H1 (cell line): ENCODE measurements around the gene SLC25A4. TPM values are rescaled to one million over a fixed set of nuclear protein-coding genes. Genes with fewer than 3 reads are reported as not detected.
A peak's percentile ranks its signal among the peaks of the same experiment; 100 is the strongest.

Experiments used
- CTCF ChIA-PET: fragments of 300-600 bp; sonication (Branson Sonifier 250); formaldehyde crosslinking; loops from one replicate; lab custom pipeline; 2021; ENCODE audit not compliant: partially characterized antibody; lab: Charles Lee
- POLR2A ChIA-PET: fragments of 300-600 bp; sonication (Branson Sonifier 250); formaldehyde crosslinking; loops from one replicate; lab custom pipeline; 2021; ENCODE audit warnings: inconsistent platforms; ENCODE audit not compliant: partially characterized antibody; lab: Charles Lee
- DNase-seq, 2 experiments: peaks; one replicate each; pipeline versions ENCODE4 v3.0.0 to v3.0.0-alpha.2; 2010 to 2022; ENCODE audit warnings: low spot score in 2 of 2, low read depth in 1 of 2, mixed read lengths in 1 of 2
- FAIRE-seq: peaks from 2 replicates; lab custom pipeline; 2011; peaks lifted over from hg19 to GRCh38; lab: Jason Lieb, UNC
- H2AFZ ChIP-seq: 2 replicates; pipeline ENCODE4 v1.8.1; 2012; ENCODE audit warnings: low read length, inconsistent platforms
- H2AK5ac ChIP-seq: 2 replicates; pipeline ENCODE4 v1.6.1; 2013; ENCODE audit warnings: low read depth, low read length
- H2BK120ac ChIP-seq: replicated peaks from 2 replicates; pipeline ENCODE3; 2013; ENCODE audit warnings: low read depth, low read length, inconsistent platforms
- H2BK12ac ChIP-seq: 2 replicates; pipeline ENCODE4 v1.6.1; 2013; ENCODE audit warnings: low read depth, low read length
- H2BK15ac ChIP-seq: 2 replicates; pipeline ENCODE4 v1.6.1; 2013; ENCODE audit warnings: low read length
- H2BK20ac ChIP-seq: 2 replicates; pipeline ENCODE4 v1.6.1; 2013; ENCODE audit warnings: low read length
- H2BK5ac ChIP-seq: 2 replicates; pipeline ENCODE4 v1.6.1; 2013; ENCODE audit warnings: low read depth, low read length
- H3K14ac ChIP-seq: 2 replicates; pipeline ENCODE4 v1.6.1; 2013; ENCODE audit warnings: inconsistent platforms; ENCODE audit not compliant: insufficient read length
- H3K18ac ChIP-seq: 2 replicates; pipeline ENCODE4 v1.6.1; 2013; ENCODE audit warnings: low read length; ENCODE audit errors: extremely low read depth
- H3K23ac ChIP-seq: 2 replicates; pipeline ENCODE4 v1.6.1; 2013; ENCODE audit warnings: inconsistent platforms; ENCODE audit not compliant: insufficient read length
- H3K23me2 ChIP-seq: 2 replicates; pipeline ENCODE4 v1.6.1; 2013; ENCODE audit warnings: low read depth, low read length
- H3K27ac ChIP-seq: 2 replicates; pipeline ENCODE4 v1.6.1; 2011; ENCODE audit warnings: low read depth, low read length, inconsistent platforms
- H3K27me3 ChIP-seq, 4 experiments: replicated peaks in 1 of 4; 1 replicate in 1 of 4; 2 replicates in 3 of 4; pipeline versions ENCODE4 v1.6.1 to v1.8.1; 2011 to 2013; ENCODE audit warnings: low read length in 3 of 4, mild to moderate bottlenecking in 3 of 4, inconsistent platforms in 2 of 4, mixed read lengths in 2 of 4, moderate library complexity in 1 of 4; ENCODE audit not compliant: control insufficient read depth in 3 of 4, insufficient read depth in 3 of 4; ENCODE audit errors: extremely low read depth in 1 of 4
- H3K36me3 ChIP-seq, 4 experiments: 2 replicates each; pipeline versions ENCODE4 v1.6.1 to v1.8.1; 2011 to 2013; ENCODE audit warnings: mild to moderate bottlenecking in 4 of 4, low read length in 3 of 4, moderate library complexity in 2 of 4, control low read depth in 1 of 4, inconsistent platforms in 1 of 4; ENCODE audit not compliant: insufficient read depth in 4 of 4, control insufficient read depth in 2 of 4
- H3K4ac ChIP-seq: replicated peaks from 2 replicates; pipeline ENCODE3; 2013; ENCODE audit warnings: low read length, low read depth, mixed read lengths, inconsistent platforms; ENCODE audit not compliant: insufficient read length
- H3K4me1 ChIP-seq, 4 experiments: replicated peaks in 1 of 4; 1 replicate in 1 of 4; 2 replicates in 3 of 4; pipeline versions ENCODE4 v1.6.1 to v1.8.1; 2011 to 2013; ENCODE audit warnings: low read length in 3 of 4, inconsistent platforms in 2 of 4, mixed read lengths in 1 of 4; ENCODE audit not compliant: insufficient read depth in 4 of 4, control insufficient read depth in 3 of 4
- H3K4me2 ChIP-seq, 2 experiments: 2 replicates each; pipeline versions ENCODE4 v1.6.1 to v1.8.1; 2011 to 2013; ENCODE audit warnings: low read depth in 2 of 2, low read length in 2 of 2, control low read depth in 1 of 2, inconsistent platforms in 1 of 2, mild to moderate bottlenecking in 1 of 2; ENCODE audit not compliant: insufficient read depth in 1 of 2
- H3K4me3 ChIP-seq, 4 experiments: fragments of 200-600, 300-600 bp in 1 of 4; sonication (generic), shearing (Covaris generic), sonication (Bioruptor Twin) in 1 of 4; 2 replicates each; pipeline versions ENCODE4 v1.5.1 to v1.8.1; 2011 to 2016; ENCODE audit warnings: low read length in 4 of 4, low read depth in 3 of 4, control low read depth in 2 of 4, inconsistent platforms in 2 of 4, mild to moderate bottlenecking in 2 of 4, mixed read lengths in 1 of 4, moderate library complexity in 1 of 4; ENCODE audit not compliant: insufficient read depth in 2 of 4; ENCODE audit errors: extremely low read depth in 1 of 4
- H3K56ac ChIP-seq: replicated peaks from 2 replicates; pipeline ENCODE3; 2013; ENCODE audit warnings: low read depth, mild to moderate bottlenecking, mixed read lengths, low read length, inconsistent platforms; ENCODE audit not compliant: insufficient read length
- H3K79me1 ChIP-seq: 2 replicates; pipeline ENCODE4 v1.6.1; 2013; ENCODE audit warnings: low read depth, low read length, control low read depth
- H3K79me2 ChIP-seq, 2 experiments: 2 replicates each; pipeline versions ENCODE4 v1.6.1 to v1.8.1; 2012 to 2013; ENCODE audit warnings: low read length in 2 of 2, mild to moderate bottlenecking in 2 of 2, inconsistent platforms in 1 of 2; ENCODE audit not compliant: insufficient read depth in 2 of 2, control insufficient read depth in 1 of 2
- H3K9ac ChIP-seq, 4 experiments: replicated peaks in 1 of 4; 1 replicate in 1 of 4; 2 replicates in 3 of 4; pipeline versions ENCODE4 v1.6.1 to v1.8.1; 2011 to 2013; ENCODE audit warnings: low read depth in 3 of 4, low read length in 3 of 4, control low read depth in 2 of 4, mild to moderate bottlenecking in 2 of 4, moderate library complexity in 2 of 4, inconsistent platforms in 1 of 4; ENCODE audit errors: extremely low read depth in 1 of 4
- H3K9me3 ChIP-seq, 2 experiments: 2 replicates each; pipeline versions ENCODE4 v1.6.1 to v1.8.1; 2012 to 2013; ENCODE audit warnings: mild to moderate bottlenecking in 2 of 2, moderate library complexity in 2 of 2, control low read depth in 1 of 2, inconsistent platforms in 1 of 2, low read depth in 1 of 2, low read length in 1 of 2, mixed read lengths in 1 of 2; ENCODE audit not compliant: insufficient read depth in 2 of 2
- H4K20me1 ChIP-seq, 2 experiments: replicated peaks in 1 of 2; 2 replicates each; pipeline versions ENCODE3 to v1.8.1; 2011 to 2013; ENCODE audit warnings: inconsistent platforms in 2 of 2, low read length in 2 of 2, mild to moderate bottlenecking in 1 of 2; ENCODE audit not compliant: insufficient read depth in 2 of 2, control insufficient read depth in 1 of 2
- H4K5ac ChIP-seq: 2 replicates; pipeline ENCODE4 v1.6.1; 2013; ENCODE audit warnings: low read length, low read depth, mixed read lengths, inconsistent platforms; ENCODE audit not compliant: insufficient read length
- H4K8ac ChIP-seq: 2 replicates; pipeline ENCODE4 v1.8.0; 2013; ENCODE audit warnings: mild to moderate bottlenecking, moderate library complexity, low read length, inconsistent platforms; ENCODE audit not compliant: insufficient read depth; ENCODE audit errors: extremely low read depth
- H4K91ac ChIP-seq: replicated peaks from 2 replicates; pipeline ENCODE3; 2013; ENCODE audit warnings: low read length, mixed read lengths, inconsistent platforms; ENCODE audit not compliant: insufficient read length
- CTBP2 ChIP-seq: IDR thresholded peaks from 2 replicates; pipeline ENCODE4 v1.7.0; 2011; ENCODE audit warnings: borderline replicate concordance, mild to moderate bottlenecking, moderate library complexity, mixed read lengths, low read length; ENCODE audit not compliant: insufficient read depth, insufficient read length
- EP300 ChIP-seq, 2 experiments: IDR thresholded peaks; 1 replicate in 1 of 2; 2 replicates in 1 of 2; pipeline ENCODE4 v1.6.1; 2011 to 2012; ENCODE audit warnings: low read depth in 2 of 2, low read length in 2 of 2, mild to moderate bottlenecking in 2 of 2, borderline replicate concordance in 1 of 2, inconsistent platforms in 1 of 2, moderate library complexity in 1 of 2
- HDAC2 ChIP-seq, 2 experiments: fragments of 300-600 bp in 1 of 2; sonication (generic) in 1 of 2; IDR thresholded peaks; 2 replicates each; pipeline ENCODE4 v1.6.1; 2011 to 2012; ENCODE audit warnings: low read depth in 2 of 2, low read length in 2 of 2, mild to moderate bottlenecking in 2 of 2, moderate library complexity in 2 of 2, borderline replicate concordance in 1 of 2, inconsistent platforms in 1 of 2
- KDM1A ChIP-seq: fragments of 200-600, 300-600 bp; sonication (generic); IDR thresholded peaks from 2 replicates; pipeline ENCODE4 v1.7.1; 2016; ENCODE audit warnings: mild to moderate bottlenecking, low read length, borderline replicate concordance
- RFX5 ChIP-seq: IDR thresholded peaks from 2 replicates; pipeline ENCODE4 v1.6.1; 2011; ENCODE audit warnings: low read depth, low read length, improper control_type of control experiment, borderline replicate concordance
- SIRT6 ChIP-seq: IDR thresholded peaks from one replicate; pipeline ENCODE4 v1.7.1; 2012; ENCODE audit warnings: low read length, inconsistent platforms
- TEAD4 ChIP-seq: IDR thresholded peaks from 2 replicates; pipeline ENCODE4 v1.6.1; 2012; ENCODE audit warnings: low read depth, low read length, inconsistent platforms, mixed read lengths
- WGBS, 2 experiments: shearing (Covaris generic) in 1 of 2; methylation state at CpG; one replicate each; pipeline versions ENCODE4 v1.1.6 to v1.1.7; 2013 to 2015; ENCODE audit warnings: low lambda C conversion rate in 2 of 2, mixed read lengths in 2 of 2, inconsistent platforms in 1 of 2, low coverage in 1 of 2, missing lambda C conversion rate in 1 of 2; ENCODE audit not compliant: insufficient replicate concordance in 2 of 2, insufficient coverage in 1 of 2, insufficient read length in 1 of 2; ENCODE audit errors: extremely low coverage in 1 of 2, missing lambda C conversion rate in 1 of 2; 5-methylcytosine and 5-hydroxymethylcytosine counted together
- polyA plus RNA-seq, 7 experiments: library from polyadenylated mRNA; depleted of rRNA in 3 of 7; stranded (reverse) in 5 of 7; unstranded in 2 of 7; fragments of >200 nt in 5 of 7; fragments of 200-250 nt in 2 of 7; gene quantifications; 1 replicate in 5 of 7; 2 replicates in 1 of 7; 4 replicates in 1 of 7; pipeline versions ENCODE4 v1.2.1 to v1.2.3, GENCODE V29; 2011 to 2013; ENCODE audit warnings: missing spikeins in 2 of 7, mixed read lengths in 2 of 7
- total RNA-seq: library from RNA; stranded (reverse); fragmentation: NEBNext Ultra II Directional; extraction: Animal tissue kit (Norgen Biotek cat#: 25700); gene quantifications from 2 replicates; pipeline ENCODE4 v1.2.1, GENCODE V29; 2021
- TF ChIP-seq, protein P1 (sequence below): IDR thresholded peaks from 2 replicates; pipeline ENCODE4 v1.6.1; 2012; ENCODE audit warnings: low read length, inconsistent platforms

The SLC25A4 gene
- total and polyA plus RNA-seq, 2 of the 8 experiments (the other 6 are each of a cell fraction or from before 2014, with no cell fraction given): 41.3 to 42.0 TPM

DNA sequence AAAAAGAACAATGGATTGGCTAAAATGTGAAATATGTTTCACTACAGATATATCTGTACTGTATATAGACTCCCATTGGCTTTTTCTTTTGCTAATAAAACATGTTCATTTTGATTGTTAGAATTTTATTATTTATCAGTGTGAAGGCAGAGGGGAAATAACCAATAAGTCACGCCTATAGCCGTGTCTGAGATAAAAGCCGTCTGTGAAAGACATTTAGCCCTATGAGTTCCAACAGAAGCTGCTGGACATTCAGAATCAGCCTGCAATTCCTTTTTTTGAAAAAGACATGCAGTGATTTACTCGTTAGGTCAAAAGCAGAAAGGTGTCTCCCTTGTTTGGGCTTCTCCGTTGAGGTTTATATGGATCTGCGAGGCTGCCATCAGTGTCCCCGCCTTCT, 24.2 kb upstream of the SLC25A4 start:
- WGBS, 2 experiments: 88% methylated on average over 7 of the region's 7 CpGs; no CpG with 5 or more reads in 1 of the 2 experiments

More for the DNA sequence above, 24.2 kb upstream of the SLC25A4 start:
- no peak overlapping the region for H3K23ac ChIP-seq
- no peak overlapping the region for H3K56ac ChIP-seq
- H2BK15ac ChIP-seq: no peak overlapping the region
- H4K20me1 ChIP-seq: no peaks in the 10 kb centered on the region
- no peak overlapping the region for H3K18ac ChIP-seq
- no peaks in the 10 kb centered on the region for H3K36me3 ChIP-seq
- no peak overlapping the region for H4K8ac ChIP-seq
- no peaks in the 10 kb centered on the region for H3K79me1 ChIP-seq
- no peaks in the 10 kb centered on the region for H3K23me2 ChIP-seq
- no peak overlapping the region for H3K4me2 ChIP-seq
- ChIA-PET POLR2A (interaction anchor here (1.3 to 3.8 kb wide), 2 partner anchors 9 to 24 kb away, joined by 4 to 17 read pairs; partner anchors contain the start of gene SLC25A4), CTCF (interaction anchor here (0.8 to 3.0 kb wide), 7 partner anchors 10 to 111 kb away, joined by 3 to 9 read pairs (median 5); no protein-coding TSS in a partner anchor)
- 0 out of 2 replicates have a peak overlapping the region, but pooled peaks have one; percentile 61 for H2AFZ ChIP-seq
- no peak overlapping the region for H3K27ac ChIP-seq
- no peaks in the 10 kb centered on the region for H3K9me3 ChIP-seq
- no peak overlapping the region for H3K4me3 ChIP-seq
- no peak overlapping the region for H4K5ac ChIP-seq
- no peaks in the 10 kb centered on the region for H3K27me3 ChIP-seq
- H2BK20ac ChIP-seq: no peak overlapping the region
- no peak overlapping the region for H3K14ac ChIP-seq
- H2BK120ac ChIP-seq: no peak overlapping the region
- no peak for FAIRE-seq
- no peak overlapping the region for H3K4ac ChIP-seq
- H2AK5ac ChIP-seq: no peak overlapping the region
- DNase-seq: peak in 1 of 2 experiments; percentile 35
- no peak overlapping the region for H2BK12ac ChIP-seq
- no peak overlapping the region for H3K9ac ChIP-seq
- no peaks in the 10 kb centered on the region for H3K79me2 ChIP-seq
- TF ChIP-seq HDAC2 (IDR thresholded peaks at IDR 0.05; ENCODE audit: borderline replicate concordance in 1 of 2, low read depth in 2 of 2, low read length in 2 of 2): no peak
- TF ChIP-seq, protein P1, sequence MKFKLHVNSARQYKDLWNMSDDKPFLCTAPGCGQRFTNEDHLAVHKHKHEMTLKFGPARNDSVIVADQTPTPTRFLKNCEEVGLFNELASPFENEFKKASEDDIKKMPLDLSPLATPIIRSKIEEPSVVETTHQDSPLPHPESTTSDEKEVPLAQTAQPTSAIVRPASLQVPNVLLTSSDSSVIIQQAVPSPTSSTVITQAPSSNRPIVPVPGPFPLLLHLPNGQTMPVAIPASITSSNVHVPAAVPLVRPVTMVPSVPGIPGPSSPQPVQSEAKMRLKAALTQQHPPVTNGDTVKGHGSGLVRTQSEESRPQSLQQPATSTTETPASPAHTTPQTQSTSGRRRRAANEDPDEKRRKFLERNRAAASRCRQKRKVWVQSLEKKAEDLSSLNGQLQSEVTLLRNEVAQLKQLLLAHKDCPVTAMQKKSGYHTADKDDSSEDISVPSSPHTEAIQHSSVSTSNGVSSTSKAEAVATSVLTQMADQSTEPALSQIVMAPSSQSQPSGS: no peak
- TF ChIP-seq RFX5: no peak
- TF ChIP-seq SIRT6: no peak
- TF ChIP-seq CTBP2: no peak
- no peak for TF ChIP-seq TEAD4
- TF ChIP-seq EP300 (IDR thresholded peaks at IDR 0.05; ENCODE audit: borderline replicate concordance in 1 of 2, low read depth in 2 of 2, low read length in 2 of 2): no peak
- TF ChIP-seq KDM1A: no peak
- no peak overlapping the region for H2BK5ac ChIP-seq
- H4K91ac ChIP-seq: no peak overlapping the region
- peaks cover 0 to 9% (median 6%) of the 10 kb centered on the region in 4 experiments; a peak in 5 of 7 replicates for H3K4me1 ChIP-seq
